ENCODE measurements around the gene KRT12. TPM values are rescaled to one million over a fixed set of nuclear protein-coding genes. Genes with fewer than 3 reads are reported as not detected.

The KRT12 gene
- polyA plus RNA-seq, 1 of the 3 experiments (the other 2 are of a cell fraction), result not detected

- Histone ChIP-seq H3K4me1 (ENCODE audit: control insufficient read depth in 1 of 2, insufficient read depth in 2 of 2, low read depth in 1 of 2, low read length in 1 of 2) (no peaks in the 10 kb centered on the region), H3F3A (replicated peaks; ENCODE audit: insufficient read depth) (no peaks in the 10 kb centered on the region), H3K27me3 (ENCODE audit: insufficient read depth) (peaks cover 79% of the 10 kb centered on the region), H4K20me1 (ENCODE audit: insufficient read depth) (no peaks in the 10 kb centered on the region), H3K79me2 (ENCODE audit: insufficient read depth) (no peaks in the 10 kb centered on the region), H3K27ac (ENCODE audit: low read depth in 2 of 2, low read length in 1 of 2) (no peak overlapping the region), H3K4me3 (ENCODE audit: low read depth in 2 of 2, low read length in 1 of 2) (no peak overlapping the region), H3K9me2 (no peaks in the 10 kb centered on the region), H3K9ac (no peak overlapping the region), H2AFZ (ENCODE audit: low read depth) (no peak overlapping the region), H3K4me2 (no peak overlapping the region), H3K9me3 (no peaks in the 10 kb centered on the region), H3K36me3 (replicated peaks in 1 of 2; ENCODE audit: control insufficient read depth in 1 of 2, insufficient read depth in 2 of 2, low read length in 1 of 2) (no peaks in the 10 kb centered on the region)
- no peak for TF ChIP-seq ZBTB33 (IDR thresholded peaks at IDR 0.05; ENCODE audit: borderline replicate concordance, low read depth)
- TF ChIP-seq RXRA (IDR thresholded peaks at IDR 0.05; ENCODE audit: borderline replicate concordance, low read depth), result no peak
- no peak for TF ChIP-seq YY1 (IDR thresholded peaks at IDR 0.05; ENCODE audit: low read depth)
- no peak for TF ChIP-seq TAF1 (IDR thresholded peaks at IDR 0.05; ENCODE audit: borderline replicate concordance, low read depth, low read length)
- no peak for TF ChIP-seq ELF1 (IDR thresholded peaks at IDR 0.05)
- TF ChIP-seq GABPA (IDR thresholded peaks at IDR 0.05; ENCODE audit: low read depth), result no peak
- no peak for TF ChIP-seq FOSL2 (IDR thresholded peaks at IDR 0.05; ENCODE audit: borderline replicate concordance, low read depth)
- no peak for TF ChIP-seq TCF12 (IDR thresholded peaks at IDR 0.05)
- no peak for TF ChIP-seq MAX (IDR thresholded peaks at IDR 0.05; ENCODE audit: low read depth)
- no peak for TF ChIP-seq EP300 (IDR thresholded peaks at IDR 0.05; ENCODE audit: borderline replicate concordance in 1 of 2, low read depth in 1 of 2, low read length in 1 of 2)
- no peak for TF ChIP-seq SMC3 (IDR thresholded peaks at IDR 0.05; ENCODE audit: low read depth, low read length)
- TF ChIP-seq NFIC (IDR thresholded peaks at IDR 0.05; ENCODE audit: borderline replicate concordance), result no peak
- no peak for TF ChIP-seq USF2 (IDR thresholded peaks at IDR 0.05; ENCODE audit: borderline replicate concordance, low read depth, low read length)
- TF ChIP-seq REST (IDR thresholded peaks at IDR 0.05; ENCODE audit: low read depth, low read length), result no peak
- TF ChIP-seq CHD2 (IDR thresholded peaks at IDR 0.05; ENCODE audit: low read length, partially characterized antibody), result no peak
- no peak for TF ChIP-seq RFX5 (IDR thresholded peaks at IDR 0.05; ENCODE audit: low read length)
- ChIA-PET POLR2A (no interaction called here), CTCF (interaction anchor here (0.7 to 1.4 kb wide), 3 partner anchors 23 to 782 kb away, joined by 3 to 4 read pairs (median 3); no protein-coding TSS in a partner anchor)
- WGBS (ENCODE audit: low lambda C conversion rate), result 33% methylated on average over 3 of the region's 3 CpGs
- no peak for DNase-seq
These were observed 19.1 kb upstream of the KRT12 start for GRCh38 chr17:40886090-40886489.

Data from SK-N-SH (cell line).